Endothelial cell of umbilical vein (primary cell): ENCODE results near the gene SNX9. TPM values are rescaled to one million over a fixed set of nuclear protein-coding genes. Genes with fewer than 3 reads are reported as not detected.

Source experiments
- BruUV-seq: library from RNA; stranded (reverse); fragments of 400-500 nt; replicated peaks from 2 replicates; lab custom pipeline; 2021; lab: Mats Ljungman, UMichigan
- CTCF ChIA-PET: fragments of 300-600, 350-600 bp; sonication (Branson Sonifier 250); formaldehyde crosslinking; loops from one replicate; lab custom pipeline; 2021; ENCODE audit warnings: antibody characterized with exemption, inconsistent platforms; lab: Charles Lee
- POLR2A ChIA-PET: fragments of 300-600, 350-600 bp; sonication (Branson Sonifier 250); formaldehyde crosslinking; loops from one replicate; lab custom pipeline; 2021; ENCODE audit warnings: antibody characterized with exemption, inconsistent platforms; lab: Charles Lee
- DNase-seq: peaks from one replicate; pipeline ENCODE4 v3.0.0-alpha.2; 2011; ENCODE audit warnings: low read depth, low spot score
- FAIRE-seq: peaks from 2 replicates; lab custom pipeline; 2011; peaks lifted over from hg19 to GRCh38; lab: Jason Lieb, UNC
- H2AFZ ChIP-seq: 2 replicates; pipeline ENCODE4 v1.6.0; 2012; ENCODE audit warnings: low read depth, low read length, control low read depth, inconsistent platforms
- H3K27ac ChIP-seq: 2 replicates; pipeline ENCODE4 v1.5.1; 2011; ENCODE audit warnings: low read depth, mild to moderate bottlenecking, control low read depth, low read length, moderate library complexity; ENCODE audit not compliant: insufficient read depth
- H3K27me3 ChIP-seq, 2 experiments: 2 replicates each; pipeline versions ENCODE4 v1.6.0 to v1.6.1; 2011; ENCODE audit warnings: low read length in 2 of 2, mixed read lengths in 1 of 2; ENCODE audit not compliant: control insufficient read depth in 2 of 2, insufficient read depth in 2 of 2
- H3K36me3 ChIP-seq, 2 experiments: 2 replicates in 1 of 2; 3 replicates in 1 of 2; pipeline ENCODE4 v1.5.1; 2011; ENCODE audit warnings: low read length in 2 of 2, mild to moderate bottlenecking in 1 of 2, moderate library complexity in 1 of 2; ENCODE audit not compliant: control insufficient read depth in 2 of 2, insufficient read depth in 2 of 2; ENCODE audit errors: extremely low read depth in 1 of 2
- H3K4me1 ChIP-seq: 3 replicates; pipeline ENCODE4 v1.5.1; 2011; ENCODE audit warnings: mild to moderate bottlenecking, low read length; ENCODE audit not compliant: control insufficient read depth, insufficient read depth; ENCODE audit errors: extremely low read depth
- H3K4me2 ChIP-seq: 2 replicates; pipeline ENCODE4 v1.6.1; 2011; ENCODE audit warnings: low read length, control low read depth, mixed read lengths; ENCODE audit not compliant: insufficient read depth
- H3K4me3 ChIP-seq, 3 experiments: fragments of 200-600 bp in 1 of 3; sonication (generic), shearing (Covaris generic) in 1 of 3; replicated peaks in 1 of 3; 2 replicates each; pipeline ENCODE4 v1.5.1; 2011 to 2016; ENCODE audit warnings: control low read depth in 3 of 3, low read length in 3 of 3, mild to moderate bottlenecking in 2 of 3, inconsistent platforms in 1 of 3, low read depth in 1 of 3, moderate library complexity in 1 of 3; ENCODE audit not compliant: insufficient read depth in 1 of 3
- H3K79me2 ChIP-seq: 2 replicates; pipeline ENCODE4 v1.6.0; 2012; ENCODE audit warnings: low read length, inconsistent platforms; ENCODE audit not compliant: control insufficient read depth, insufficient read depth
- H3K9ac ChIP-seq: replicated peaks from 2 replicates; pipeline ENCODE3; 2011; ENCODE audit warnings: low read length, control low read depth; ENCODE audit not compliant: insufficient read depth; ENCODE audit errors: extremely low read depth
- H3K9me1 ChIP-seq: replicated peaks from 3 replicates; pipeline ENCODE4 v1.6.0; 2011; ENCODE audit warnings: mild to moderate bottlenecking, low read length; ENCODE audit not compliant: control insufficient read depth, insufficient read depth; ENCODE audit errors: extremely low read depth
- H3K9me3 ChIP-seq: replicated peaks from 2 replicates; pipeline ENCODE4 v1.5.1; 2012; ENCODE audit warnings: low read length, inconsistent platforms; ENCODE audit not compliant: control insufficient read depth, insufficient read depth
- H4K20me1 ChIP-seq: replicated peaks from 2 replicates; pipeline ENCODE3; 2011; ENCODE audit warnings: mild to moderate bottlenecking, low read length; ENCODE audit not compliant: control insufficient read depth, insufficient read depth; ENCODE audit errors: extremely low read depth
- CTCF ChIP-seq, 2 donors: IDR thresholded peaks; 1 replicate in 1 of 2; 2 replicates in 1 of 2; pipeline ENCODE4 v1.5.1; 2011; ENCODE audit warnings: low read length in 2 of 2, mild to moderate bottlenecking in 2 of 2, moderate library complexity in 2 of 2, control low read depth in 1 of 2, inconsistent platforms in 1 of 2, low read depth in 1 of 2; ENCODE audit not compliant: insufficient read depth in 1 of 2; ENCODE audit errors: extremely low read depth in 1 of 2
- EZH2 ChIP-seq: IDR thresholded peaks from 2 replicates; pipeline ENCODE4 v1.6.1; 2012; ENCODE audit warnings: borderline replicate concordance, low read depth, mild to moderate bottlenecking, moderate library complexity, low read length, inconsistent platforms; ENCODE audit not compliant: severe bottlenecking
- GATA2 ChIP-seq: IDR thresholded peaks from 2 replicates; pipeline ENCODE4 v1.7.0; 2011; ENCODE audit warnings: low read depth, mild to moderate bottlenecking, moderate library complexity, mixed read lengths, low read length; ENCODE audit not compliant: insufficient read length, insufficient read depth
- JUN ChIP-seq: IDR thresholded peaks from 2 replicates; pipeline ENCODE4 v1.6.1; 2011; ENCODE audit warnings: borderline replicate concordance, low read depth; ENCODE audit not compliant: insufficient read length, insufficient read depth
- MAX ChIP-seq: IDR thresholded peaks from 2 replicates; pipeline ENCODE4 v1.6.1; 2011; ENCODE audit not compliant: insufficient read depth, insufficient read length
- MYC ChIP-seq: IDR thresholded peaks from one replicate; pipeline ENCODE4 v1.6.1; 2011; ENCODE audit warnings: mild to moderate bottlenecking, low read depth, low read length
- POLR2A ChIP-seq: IDR thresholded peaks from 2 replicates; pipeline ENCODE4 v1.6.1; 2012; ENCODE audit warnings: low read depth, mild to moderate bottlenecking, control low read depth, low read length
- dilution Hi-C: fragments of 300-500 bp; cut with MboI; formaldehyde crosslinking; loops from one replicate; pipeline ENCODE4 v1.15.0; 2019; ENCODE audit warnings: low sequenced_read_pairs; ENCODE audit not compliant: extremely low pct_ligation_motif_present
- intact Hi-C: fragments of 100-400 bp; cut with micrococcal nuclease; formaldehyde crosslinking; loops from one replicate; pipeline ENCODE4 v1.10.0; 2022
- polyA plus RNA-seq, 4 experiments: library from polyadenylated mRNA; depleted of rRNA in 3 of 4; stranded (reverse) in 3 of 4; unstranded in 1 of 4; fragments of >200 nt; gene quantifications; 2 replicates each; pipeline versions ENCODE4 v1.2.1 to v1.2.3, GENCODE V29; 2011 to 2012; ENCODE audit warnings: missing spikeins in 1 of 4
- total RNA-seq: library from RNA; stranded (reverse); gene quantifications from 2 replicates; pipeline ENCODE4 v1.2.3, GENCODE V29; 2021

The SNX9 gene
- total and polyA plus RNA-seq, 2 donors (not counting 3 experiments of a cell fraction or from before 2014, with no cell fraction given) = 27.5 to 54.5 TPM

GRCh38 chr6:157906537-157907061 lies 83.6 kb downstream of the SNX9 start:
- no peaks in the 10 kb centered on the region for H3K9me3 ChIP-seq
- H3K79me2 ChIP-seq = no peaks in the 10 kb centered on the region
- H3K4me1 ChIP-seq = no peaks in the 10 kb centered on the region
- no peaks in the 10 kb centered on the region for H3K27me3 ChIP-seq
- FAIRE-seq = peak; percentile 37
- CTCF ChIA-PET = interaction anchor here (0.8 to 1.6 kb wide), 4 partner anchors 150 to 592 kb away, joined by 4 to 6 read pairs (median 5); no protein-coding TSS in a partner anchor
- peak; percentile 83 for DNase-seq
- H3K4me3 ChIP-seq = no peak overlapping the region
- BruUV-seq = no TSS peak
- dilution Hi-C loops = no loop called here
- POLR2A ChIA-PET = no interaction called here
- H3K4me2 ChIP-seq = no peak overlapping the region
- H3K36me3 ChIP-seq = peaks cover 19 to 23% of the 10 kb centered on the region in 2 experiments
- no peak overlapping the region for H3K9ac ChIP-seq
- H2AFZ ChIP-seq = no peak overlapping the region
- intact Hi-C loops = no loop called here
- no peak overlapping the region for H3K27ac ChIP-seq
- H4K20me1 ChIP-seq = peaks cover 2% of the 10 kb centered on the region
- TF ChIP-seq GATA2 (no peak), MYC (no peak), POLR2A (no peak)
- no peaks in the 10 kb centered on the region for H3K9me1 ChIP-seq

GRCh38 chr6:157907651-157908050 lies 84.6 kb downstream of the SNX9 start:
- no peaks in the 10 kb centered on the region for H3K9me3 ChIP-seq
- H4K20me1 ChIP-seq = peaks cover 2% of the 10 kb centered on the region
- POLR2A ChIA-PET = interaction anchor here (0.5 kb wide), 1 partner anchor 477 kb away, joined by 8 read pairs; no protein-coding TSS in a partner anchor
- CTCF ChIA-PET = interaction anchor here (0.7 to 1.6 kb wide), 4 partner anchors 65 to 238 kb away, joined by 3 to 6 read pairs (median 4); no protein-coding TSS in a partner anchor
- no peaks in the 10 kb centered on the region for H3K79me2 ChIP-seq
- peaks cover 14 to 22% of the 10 kb centered on the region in 2 experiments for H3K36me3 ChIP-seq
- no peak overlapping the region for H3K4me2 ChIP-seq
- no TSS peak for BruUV-seq
- H3K9ac ChIP-seq = no peak overlapping the region
- no peak overlapping the region for H2AFZ ChIP-seq
- dilution Hi-C loops = no loop called here
- TF ChIP-seq POLR2A = no peak
- TF ChIP-seq JUN = no peak
- no peak for TF ChIP-seq EZH2
- no peak for TF ChIP-seq CTCF (IDR thresholded peaks at IDR 0.05; ENCODE audit: extremely low read depth in 1 of 2, insufficient read depth in 1 of 2, low read depth in 1 of 2, low read length in 2 of 2)
- no peak for TF ChIP-seq MAX
- no peak for TF ChIP-seq MYC
- TF ChIP-seq GATA2 = no peak
- H3K4me3 ChIP-seq = no peak overlapping the region
- no peaks in the 10 kb centered on the region for H3K9me1 ChIP-seq
- H3K27ac ChIP-seq = no peak overlapping the region
- FAIRE-seq (no peak), DNase-seq (no peak)
- no peaks in the 10 kb centered on the region for H3K27me3 ChIP-seq
- H3K4me1 ChIP-seq = no peaks in the 10 kb centered on the region
- intact Hi-C loops = no loop called here
